ENCODE data around the gene BGN.
A peak's percentile ranks its signal among the peaks of the same experiment; 100 is the strongest.

BGN gene

GRCh38 chrX:153551135-153551534, 56.4 kb downstream of the BGN start:
- Histone ChIP-seq H3K9me3 (ENCODE audit: control insufficient read depth, low read length) (no peaks in the 10 kb centered on the region), H3K14ac (ENCODE audit: low read length in 2 of 2) (no peak overlapping the region), H3K9ac (ENCODE audit: low read length) (no peak overlapping the region), H2BK15ac (ENCODE audit: low read depth, poor library complexity, severe bottlenecking) (no peak overlapping the region), H3K79me1 (replicated peaks; ENCODE audit: low read length, poor library complexity, severe bottlenecking) (no peaks in the 10 kb centered on the region), H2BK120ac (ENCODE audit: low read depth, low read length) (no peak overlapping the region), H2BK12ac (ENCODE audit: low read length in 2 of 2) (no peak overlapping the region), H3K23ac (ENCODE audit: low read length in 2 of 2) (no peak overlapping the region), H3K4me3 (ENCODE audit: insufficient read depth in 1 of 2, low read depth in 1 of 2, low read length in 2 of 2) (no peak overlapping the region), H3K18ac (ENCODE audit: low read depth in 1 of 2, low read length in 2 of 2) (no peak overlapping the region), H2AK5ac (ENCODE audit: low read length, severe bottlenecking) (no peak overlapping the region), H2BK5ac (ENCODE audit: low read depth, low read length, poor library complexity, severe bottlenecking) (no peak overlapping the region), H3K27me3 (ENCODE audit: control insufficient read depth in 1 of 2, insufficient read depth in 1 of 2, low read length in 2 of 2) (peaks cover 32 to 80% of the 10 kb centered on the region in 2 experiments), H3K4me2 (ENCODE audit: low read length, poor library complexity, severe bottlenecking) (no peak overlapping the region), H4K8ac (ENCODE audit: low read length) (no peak overlapping the region), H3K4ac (ENCODE audit: low read depth in 1 of 2, low read length in 2 of 2) (no peak overlapping the region), H2AFZ (ENCODE audit: low read depth, low read length) (no peak overlapping the region), H4K91ac (ENCODE audit: low read length) (no peak overlapping the region), H3K36me3 (ENCODE audit: control insufficient read depth in 1 of 2, insufficient read depth in 2 of 2, low read depth in 1 of 2, low read length in 2 of 2) (no peaks in the 10 kb centered on the region), H3K27ac (ENCODE audit: low read length, poor library complexity, severe bottlenecking) (no peak overlapping the region), H3K4me1 (ENCODE audit: control insufficient read depth, insufficient read depth, low read depth, low read length) (no peaks in the 10 kb centered on the region)
- no CpG with 5 or more reads among the region's 5 CpGs for WGBS
- DNase-seq, result peak; percentile 11

GRCh38 chrX:153554519-153555167, 59.9 kb downstream of the BGN start:
- Histone ChIP-seq H2BK120ac (ENCODE audit: low read depth, low read length) (no peak overlapping the region), H3K4me2 (ENCODE audit: low read length, poor library complexity, severe bottlenecking) (no peak overlapping the region), H3K27me3 (ENCODE audit: control insufficient read depth in 1 of 2, insufficient read depth in 1 of 2, low read length in 2 of 2) (peaks cover 39 to 86% of the 10 kb centered on the region in 2 experiments), H3K79me1 (replicated peaks; ENCODE audit: low read length, poor library complexity, severe bottlenecking) (no peaks in the 10 kb centered on the region), H2BK12ac (ENCODE audit: low read length in 2 of 2) (no peak overlapping the region), H3K14ac (ENCODE audit: low read length in 2 of 2) (no peak overlapping the region), H3K18ac (ENCODE audit: low read depth in 1 of 2, low read length in 2 of 2) (no peak overlapping the region), H2AK5ac (ENCODE audit: low read length, severe bottlenecking) (no peak overlapping the region), H4K8ac (ENCODE audit: low read length) (no peak overlapping the region), H3K36me3 (ENCODE audit: control insufficient read depth in 1 of 2, insufficient read depth in 2 of 2, low read depth in 1 of 2, low read length in 2 of 2) (no peaks in the 10 kb centered on the region), H3K9ac (ENCODE audit: low read length) (no peak overlapping the region), H3K4ac (ENCODE audit: low read depth in 1 of 2, low read length in 2 of 2) (no peak overlapping the region), H2BK15ac (ENCODE audit: low read depth, poor library complexity, severe bottlenecking) (no peak overlapping the region), H3K9me3 (ENCODE audit: control insufficient read depth, low read length) (no peaks in the 10 kb centered on the region), H2BK5ac (ENCODE audit: low read depth, low read length, poor library complexity, severe bottlenecking) (no peak overlapping the region), H4K91ac (ENCODE audit: low read length) (no peak overlapping the region), H3K4me3 (ENCODE audit: insufficient read depth in 1 of 2, low read depth in 1 of 2, low read length in 2 of 2) (no peak overlapping the region), H3K23ac (ENCODE audit: low read length in 2 of 2) (no peak overlapping the region), H3K27ac (ENCODE audit: low read length, poor library complexity, severe bottlenecking) (no peak overlapping the region), H2AFZ (ENCODE audit: low read depth, low read length) (no peak overlapping the region), H3K4me1 (ENCODE audit: control insufficient read depth, insufficient read depth, low read depth, low read length) (no peaks in the 10 kb centered on the region)
- peak; percentile 49 for DNase-seq
- WGBS, result 45% methylated on average over 17 of the region's 17 CpGs

- H3K18ac ChIP-seq (ENCODE audit: low read depth in 1 of 2, low read length in 2 of 2), result no peak overlapping the region
- no peak overlapping the region for H3K4ac ChIP-seq (ENCODE audit: low read depth in 1 of 2, low read length in 2 of 2)
- H2BK5ac ChIP-seq (ENCODE audit: low read depth, low read length, poor library complexity, severe bottlenecking), result no peak overlapping the region
- no peak overlapping the region for H3K4me3 ChIP-seq (ENCODE audit: insufficient read depth in 1 of 2, low read depth in 1 of 2, low read length in 2 of 2)
- H3K9me3 ChIP-seq (ENCODE audit: control insufficient read depth, low read length), result no peaks in the 10 kb centered on the region
- H3K4me1 ChIP-seq (ENCODE audit: control insufficient read depth, insufficient read depth, low read depth, low read length), result no peaks in the 10 kb centered on the region
- peak overlapping the region; percentile 52 for H2BK15ac ChIP-seq (ENCODE audit: low read depth, poor library complexity, severe bottlenecking)
- no peak overlapping the region for H3K4me2 ChIP-seq (ENCODE audit: low read length, poor library complexity, severe bottlenecking)
- no peaks in the 10 kb centered on the region for H3K36me3 ChIP-seq (ENCODE audit: control insufficient read depth in 1 of 2, insufficient read depth in 2 of 2, low read depth in 1 of 2, low read length in 2 of 2)
- H3K9ac ChIP-seq (ENCODE audit: low read length), result no peak overlapping the region
- H2BK120ac ChIP-seq (ENCODE audit: low read depth, low read length), result no peak overlapping the region
- DNase-seq, result no peak
- H2AFZ ChIP-seq (ENCODE audit: low read depth, low read length), result no peak overlapping the region
- no peaks in the 10 kb centered on the region for H3K79me1 ChIP-seq (replicated peaks; ENCODE audit: low read length, poor library complexity, severe bottlenecking)
- H3K27me3 ChIP-seq (ENCODE audit: control insufficient read depth in 1 of 2, insufficient read depth in 1 of 2, low read length in 2 of 2), result peaks cover 38 to 90% of the 10 kb centered on the region in 2 experiments
- no peak overlapping the region for H2AK5ac ChIP-seq (ENCODE audit: low read length, severe bottlenecking)
- no peak overlapping the region for H3K23ac ChIP-seq (ENCODE audit: low read length in 2 of 2)
- 95% methylated on average over 11 of the region's 12 CpGs for WGBS
- H3K27ac ChIP-seq (ENCODE audit: low read length, poor library complexity, severe bottlenecking), result no peak overlapping the region
- no peak overlapping the region for H3K14ac ChIP-seq (ENCODE audit: low read length in 2 of 2)
- no peak overlapping the region for H4K8ac ChIP-seq (ENCODE audit: low read length)
- no peak overlapping the region for H2BK12ac ChIP-seq (ENCODE audit: low read length in 2 of 2)
- H4K91ac ChIP-seq (ENCODE audit: low read length), result no peak overlapping the region
These were observed 62.0 kb downstream of the BGN start for GRCh38 chrX:153556767-153557166.

GRCh38 chrX:153557618-153558355, 63.0 kb downstream of the BGN start:
- Histone ChIP-seq H3K4ac (ENCODE audit: low read depth in 1 of 2, low read length in 2 of 2) (no peak overlapping the region), H3K23ac (ENCODE audit: low read length in 2 of 2) (no peak overlapping the region), H2AFZ (ENCODE audit: low read depth, low read length) (no peak overlapping the region), H2BK15ac (ENCODE audit: low read depth, poor library complexity, severe bottlenecking) (no peak overlapping the region), H3K27me3 (ENCODE audit: control insufficient read depth in 1 of 2, insufficient read depth in 1 of 2, low read length in 2 of 2) (peaks cover 28 to 88% of the 10 kb centered on the region in 2 experiments), H4K8ac (ENCODE audit: low read length) (no peak overlapping the region), H3K18ac (ENCODE audit: low read depth in 1 of 2, low read length in 2 of 2) (no peak overlapping the region), H3K9me3 (ENCODE audit: control insufficient read depth, low read length) (no peaks in the 10 kb centered on the region), H2AK5ac (ENCODE audit: low read length, severe bottlenecking) (no peak overlapping the region), H2BK12ac (ENCODE audit: low read length in 2 of 2) (no peak overlapping the region), H3K4me1 (ENCODE audit: control insufficient read depth, insufficient read depth, low read depth, low read length) (no peaks in the 10 kb centered on the region), H3K14ac (ENCODE audit: low read length in 2 of 2) (no peak overlapping the region), H2BK5ac (ENCODE audit: low read depth, low read length, poor library complexity, severe bottlenecking) (no peak overlapping the region), H4K91ac (ENCODE audit: low read length) (no peak overlapping the region), H2BK120ac (ENCODE audit: low read depth, low read length) (no peak overlapping the region), H3K79me1 (replicated peaks; ENCODE audit: low read length, poor library complexity, severe bottlenecking) (no peaks in the 10 kb centered on the region), H3K36me3 (ENCODE audit: control insufficient read depth in 1 of 2, insufficient read depth in 2 of 2, low read depth in 1 of 2, low read length in 2 of 2) (no peaks in the 10 kb centered on the region), H3K4me2 (ENCODE audit: low read length, poor library complexity, severe bottlenecking) (no peak overlapping the region), H3K4me3 (ENCODE audit: insufficient read depth in 1 of 2, low read depth in 1 of 2, low read length in 2 of 2) (no peak overlapping the region), H3K27ac (ENCODE audit: low read length, poor library complexity, severe bottlenecking) (no peak overlapping the region), H3K9ac (ENCODE audit: low read length) (no peak overlapping the region)
- 84% methylated on average over 17 of the region's 19 CpGs for WGBS
- no peak for DNase-seq
